ENCODE measurements around the gene SPRR1A.
A peak's percentile ranks its signal among the peaks of the same experiment; 100 is the strongest.

The SPRR1A gene

GRCh38 chr1:153032677-153033308 is 48.9 kb downstream of the SPRR1A start:
- peak; percentile 35 for DNase-seq

GRCh38 chr1:153035211-153035610 is 51.3 kb downstream of the SPRR1A start:
- DNase-seq, result no peak
